GM18873 (cell line): ENCODE measurements around the gene PRSS53.
A peak's percentile ranks its signal among the peaks of the same experiment; 100 is the strongest.
"Not testable (repeated sequence)": the region's sequence is repeated elsewhere in the genome, so short reads cannot be mapped to it uniquely, and the experiment has no call there.

Experiments used
- ATAC-seq: cut with Tn5 transposase; IDR thresholded peaks from one replicate; pipeline ENCODE4 v1.9.1; 2021; ENCODE audit warnings: mild to moderate bottlenecking, moderate library complexity, moderate number of reproducible peaks; ENCODE audit not compliant: unreplicated experiment, low FRiP score

Gene PRSS53

DNA sequence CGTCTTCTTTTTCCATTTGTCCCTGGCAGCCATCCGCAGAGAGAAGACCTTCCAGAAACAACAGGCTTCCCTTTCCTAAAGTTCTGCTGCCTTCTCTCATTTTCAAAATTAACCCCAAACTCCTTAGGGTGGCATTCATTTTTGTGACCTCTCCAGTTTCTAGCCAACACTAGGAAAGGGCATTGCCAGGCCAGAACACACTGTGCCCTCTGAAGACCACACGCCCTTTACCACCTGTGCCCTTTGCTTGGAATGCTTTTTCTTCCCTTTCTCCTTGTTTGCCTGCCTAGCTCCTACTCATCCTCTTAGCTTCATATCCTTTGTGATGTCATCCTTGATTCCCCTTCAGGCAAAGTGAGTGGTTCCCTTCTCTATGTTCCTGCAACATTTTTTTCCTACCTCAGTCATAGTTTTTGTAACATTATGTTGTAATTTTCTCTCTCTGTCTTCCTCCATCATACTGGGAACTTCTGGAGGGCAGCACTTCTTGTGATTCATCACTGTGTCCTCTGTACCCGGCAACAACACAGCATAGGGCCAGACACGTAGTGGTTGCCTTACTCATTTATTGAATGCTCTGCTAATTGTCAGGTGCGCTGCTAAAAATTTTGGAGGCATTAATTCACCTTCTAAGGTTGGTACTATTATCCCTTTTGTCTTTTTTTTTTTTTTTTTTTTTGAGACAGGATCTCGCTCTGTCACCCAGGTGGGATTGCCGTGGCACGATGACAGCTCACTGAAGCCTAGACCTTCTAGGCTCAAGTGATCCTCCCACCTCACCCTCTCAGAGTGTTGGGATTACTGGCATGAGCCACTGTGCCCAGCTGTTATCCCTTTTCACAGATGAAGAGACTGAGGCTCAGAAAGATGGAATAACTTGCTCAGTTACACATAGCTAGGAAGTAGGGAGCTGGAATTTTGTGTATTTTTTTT is 29.7 kb upstream of the PRSS53 start:
- no peak for ATAC-seq

- peak; percentile 79 for ATAC-seq
These were observed 28.9 kb upstream of the PRSS53 start, which contains the start of gene KAT8 for GRCh38 chr16:31117384-31118222. Gene KAT8, plus strand, starts transcription at chr16:31117664. Its CDS starts 18 bp downstream, at chr16:31117682.

DNA sequence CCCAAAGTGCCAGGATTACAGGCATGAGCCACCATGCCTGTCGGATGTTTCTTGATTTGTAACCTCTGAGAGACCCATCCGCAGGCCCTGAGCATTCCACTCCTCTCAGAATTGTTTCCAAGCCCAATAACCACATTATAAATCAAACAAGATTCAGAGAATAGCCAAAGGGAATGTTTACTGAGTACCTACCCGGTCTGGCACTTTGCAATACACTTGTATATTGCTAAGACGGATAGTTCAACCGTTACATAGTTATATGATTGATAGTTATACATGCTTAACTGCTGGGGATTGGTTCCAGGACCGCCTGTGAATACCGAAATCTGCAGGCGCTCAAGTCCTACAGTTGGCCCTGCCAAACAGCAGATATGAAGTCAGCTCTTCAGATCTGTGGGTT is 25.7 kb upstream of the PRSS53 start:
- no peak for ATAC-seq

- no peak for ATAC-seq
These were observed 24.7 kb upstream of the PRSS53 start for GRCh38 chr16:31113121-31114120.

DNA sequence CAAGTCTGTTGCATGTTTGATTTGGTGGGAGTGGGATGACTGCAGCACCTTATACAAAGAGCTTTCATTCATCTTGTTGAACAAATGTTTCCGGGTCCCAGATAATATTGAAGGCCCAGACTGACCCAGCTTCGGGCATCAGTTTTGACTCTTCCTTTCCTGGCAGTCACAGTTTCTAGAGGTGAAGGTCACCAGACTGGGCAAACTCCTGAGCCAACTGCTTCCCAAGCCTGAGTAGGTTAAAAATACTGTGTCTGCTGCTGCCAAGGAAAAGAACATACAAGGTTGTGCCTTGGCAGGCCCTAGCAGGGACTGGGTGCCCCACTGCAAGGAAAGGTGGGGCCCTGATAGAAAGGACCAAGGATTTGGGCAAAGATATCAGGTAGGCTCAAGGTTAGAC is 24.0 kb upstream of the PRSS53 start:
- no peak for ATAC-seq

GRCh38 chr16:31111881-31112466 is 23.2 kb upstream of the PRSS53 start:
- no peak for ATAC-seq

- ATAC-seq, result no peak
These were observed 21.6 kb upstream of the PRSS53 start for GRCh38 chr16:31110106-31111034.

DNA sequence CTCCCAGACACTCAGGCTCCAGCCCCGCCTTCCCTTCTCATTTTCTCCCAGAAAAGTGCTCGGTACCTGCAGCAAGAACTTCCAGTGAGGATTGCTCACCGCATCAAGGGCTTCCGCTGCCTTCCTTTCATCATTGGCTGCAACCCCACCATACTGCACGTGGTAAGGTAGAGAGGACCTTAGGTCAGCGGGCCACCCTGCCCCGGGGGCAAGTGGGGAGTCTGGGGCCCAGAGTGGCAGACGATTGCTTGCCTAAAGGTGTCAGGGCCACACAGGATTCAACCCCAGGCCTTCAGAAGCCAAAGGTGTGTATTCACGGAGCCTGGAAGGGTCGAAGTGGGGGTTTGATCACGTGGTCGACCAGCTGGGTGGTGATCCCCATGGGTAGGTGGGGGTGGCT is 20.9 kb upstream of the PRSS53 start:
- no peak for ATAC-seq

DNA sequence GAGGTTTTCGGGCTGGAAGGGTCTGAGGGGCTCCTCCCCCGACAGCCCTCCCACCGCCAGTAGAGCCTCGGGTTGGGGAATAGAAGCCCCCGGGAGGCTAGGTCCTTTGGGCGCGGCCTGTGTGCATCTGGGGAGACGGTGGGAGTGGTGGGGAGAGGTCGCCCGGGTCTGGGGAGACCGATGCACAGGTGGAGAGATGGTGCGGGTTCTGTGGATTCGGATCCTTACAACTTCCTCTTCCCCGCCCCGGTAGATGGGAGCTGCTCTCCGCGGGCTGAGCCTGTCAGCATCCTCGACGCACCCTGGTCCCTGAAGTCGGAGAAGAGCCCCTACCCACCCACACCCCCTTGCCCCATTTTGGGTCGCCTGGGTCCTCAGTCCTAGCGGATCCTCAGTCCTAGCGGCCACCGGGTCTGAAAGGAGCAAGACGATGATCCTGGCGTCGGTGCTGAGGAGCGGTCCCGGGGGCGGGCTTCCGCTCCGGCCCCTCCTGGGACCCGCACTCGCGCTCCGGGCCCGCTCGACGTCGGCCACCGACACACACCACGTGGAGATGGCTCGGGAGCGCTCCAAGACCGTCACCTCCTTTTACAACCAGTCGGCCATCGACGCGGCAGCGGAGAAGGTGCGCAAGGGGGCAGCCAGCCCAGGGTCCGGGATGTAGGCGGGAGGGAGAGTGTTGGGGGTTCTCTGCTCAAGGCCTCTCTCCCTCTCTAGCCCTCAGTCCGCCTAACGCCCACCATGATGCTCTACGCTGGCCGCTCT is 20.2 kb upstream of the PRSS53 start:
- no peak for ATAC-seq

GRCh38 chr16:31108035-31108793 is 19.5 kb upstream of the PRSS53 start, which contains the start of gene BCKDK:
Gene BCKDK, plus strand, starts transcription at chr16:31108386. Its CDS starts 838 bp downstream, at chr16:31109224.
- ATAC-seq, result no peak

- peak; percentile 54 for ATAC-seq
These were observed 18.7 kb upstream of the PRSS53 start for GRCh38 chr16:31107465-31107867.

DNA sequence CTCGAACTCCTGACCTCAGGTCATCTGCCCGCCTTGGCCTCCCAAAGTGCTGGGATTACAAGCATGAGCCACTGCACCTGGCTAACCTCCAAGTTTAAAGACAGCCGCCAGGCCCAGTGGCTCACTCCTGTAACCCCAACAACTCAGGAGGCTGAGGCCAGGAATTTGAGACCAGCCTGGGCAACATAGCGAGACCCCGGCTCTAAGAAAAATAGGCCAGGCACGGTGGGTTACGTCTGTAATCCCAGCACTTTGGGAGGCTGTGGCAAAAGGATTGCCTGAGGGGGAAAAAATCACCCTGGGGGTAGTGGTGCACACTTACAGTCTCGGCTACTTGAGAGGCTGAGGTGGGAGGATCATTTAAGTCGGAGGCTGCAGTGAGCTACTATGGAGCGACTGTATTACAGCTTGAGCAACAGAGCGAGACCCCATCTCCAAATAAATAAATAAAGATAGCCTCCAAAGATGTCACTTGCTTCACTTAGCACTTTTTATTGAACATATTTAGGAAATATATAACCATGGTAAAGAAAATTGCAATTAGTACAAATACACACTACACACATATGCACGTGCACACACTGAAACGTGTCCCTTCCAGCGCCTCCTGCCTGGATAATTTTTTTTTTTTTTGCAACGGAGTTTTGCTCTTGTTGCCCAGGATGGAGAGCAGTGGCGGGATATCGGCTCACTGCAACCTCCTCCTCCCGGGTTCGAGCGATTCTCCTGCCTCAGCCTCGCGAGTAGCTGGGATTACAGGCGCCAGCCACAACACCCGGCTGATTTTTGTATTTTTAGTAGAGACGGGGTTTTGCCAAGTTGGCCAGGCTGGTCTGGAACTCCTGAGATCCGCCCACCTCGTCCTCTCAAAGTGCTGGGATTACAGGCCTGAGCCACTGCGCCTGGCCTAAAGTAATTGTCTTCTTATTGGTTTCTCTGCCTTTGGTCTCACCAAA is 18.0 kb upstream of the PRSS53 start:
- no peak for ATAC-seq

GRCh38 chr16:31105677-31106213 is 17.0 kb upstream of the PRSS53 start:
- ATAC-seq, result no peak

DNA sequence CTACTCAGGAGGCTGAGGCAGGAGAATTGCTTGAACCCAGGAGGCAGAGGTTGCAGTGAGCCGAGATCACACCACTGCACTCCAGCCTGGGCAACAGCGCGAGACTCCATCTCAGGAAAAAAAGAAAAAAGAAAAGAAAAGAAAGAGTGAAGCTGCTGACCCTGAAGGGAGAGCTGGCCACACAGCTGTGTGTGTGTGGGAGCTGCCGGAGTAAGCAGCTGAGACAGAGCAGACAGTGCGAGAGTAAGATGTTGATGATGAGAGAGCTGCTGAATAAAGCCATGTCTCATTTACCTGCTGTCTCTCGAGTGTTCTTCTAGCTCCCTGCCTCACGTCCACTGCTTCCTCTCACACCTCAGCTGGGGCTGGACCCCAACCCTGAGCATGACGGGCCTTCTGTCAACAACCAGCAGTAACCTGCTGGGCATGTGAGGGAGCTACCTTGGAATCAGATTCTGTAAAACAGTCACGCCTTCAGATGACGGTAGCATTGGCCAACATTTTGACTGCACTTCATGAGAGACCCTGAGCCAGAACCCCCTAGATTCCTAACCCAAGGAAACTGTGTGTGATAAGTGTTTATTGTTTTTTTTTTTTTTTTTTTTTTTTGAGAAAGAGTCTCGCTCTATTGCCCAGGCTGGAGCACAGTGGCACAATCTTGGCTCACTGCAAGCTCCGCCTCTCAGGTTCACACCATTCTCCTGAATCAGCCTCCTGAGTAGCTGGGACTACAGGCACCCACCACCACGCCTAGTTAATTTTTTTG is 12.3 kb upstream of the PRSS53 start:
- not testable (repeated sequence) for ATAC-seq
